HCT116 (cell line): ENCODE data around the gene RPUSD2. TPM values are rescaled to one million over a fixed set of nuclear protein-coding genes. Genes with fewer than 3 reads are reported as not detected.

Source experiments
- ATAC-seq: fragments of 200-7000 bp; cut with Tn5 transposase; 2 replicates; pipeline ENCODE4 v1.9.1; 2020; ENCODE audit warnings: mild to moderate bottlenecking, moderate library complexity
- BruUV-seq: library from RNA; stranded (reverse); fragments of 400-500 nt; replicated peaks from 2 replicates; lab custom pipeline; 2021; lab: Mats Ljungman, UMichigan
- CTCF ChIA-PET: fragments of 300-600 bp; sonication (Branson Sonifier 250); formaldehyde crosslinking; loops from one replicate; lab custom pipeline; 2021; ENCODE audit warnings: antibody characterized with exemption; lab: Charles Lee
- POLR2A ChIA-PET: fragments of 300-600, 350-600 bp; sonication (Branson Sonifier 250); formaldehyde crosslinking; loops from one replicate; lab custom pipeline; 2021; ENCODE audit warnings: antibody characterized with exemption; lab: Charles Lee
- RAD21 ChIA-PET, 2 experiments: fragments of 300-600 bp; sonication (Branson Sonifier 250); formaldehyde crosslinking; loops; one replicate each; lab custom pipeline; 2023; ENCODE audit warnings: low total read pairs in 2 of 2; ENCODE audit not compliant: uncharacterized antibody in 2 of 2, unreplicated experiment in 2 of 2, low non-redundant PET in 1 of 2; lab: Charles Lee
- DNase-seq: peaks from one replicate; pipeline ENCODE4 v3.0.0-alpha.2; 2010; ENCODE audit warnings: low read depth, low spot score
- H2AFZ ChIP-seq: fragments of 200-600 bp; shearing (Covaris generic), sonication (generic); 2 replicates; pipeline ENCODE4 v1.6.1; 2017; ENCODE audit warnings: low read depth, mixed run types, mixed read lengths, antibody characterized with exemption, low read length; ENCODE audit not compliant: poor library complexity, severe bottlenecking
- H3K27ac ChIP-seq: 2 replicates; pipeline ENCODE4 v1.5.1; 2012; ENCODE audit warnings: low read depth, low read length
- H3K27me3 ChIP-seq: fragments of 200-600 bp; sonication (generic); 2 replicates; pipeline ENCODE4 v1.6.1; 2016; ENCODE audit warnings: mixed run types, low read length, mixed read lengths; ENCODE audit not compliant: insufficient read depth
- H3K36me3 ChIP-seq, 2 experiments: fragments of 200-500 bp in 1 of 2; fragments of 200-600 bp in 1 of 2; sonication (Bioruptor generic) in 1 of 2; sonication (generic) in 1 of 2; 2 replicates each; pipeline versions ENCODE4 v1.5.1 to v1.6.1; 2014 to 2016; ENCODE audit warnings: low read length in 2 of 2, inconsistent platforms in 1 of 2, mixed read lengths in 1 of 2, mixed run types in 1 of 2; ENCODE audit not compliant: insufficient read depth in 2 of 2, control insufficient read depth in 1 of 2
- H3K4me1 ChIP-seq, 2 experiments: fragments of 200-600 bp in 1 of 2; sonication (generic) in 1 of 2; 2 replicates each; pipeline versions ENCODE4 v1.5.1 to v1.6.1; 2012 to 2017; ENCODE audit warnings: low read length in 2 of 2, inconsistent platforms in 1 of 2, mild to moderate bottlenecking in 1 of 2, mixed read lengths in 1 of 2, mixed run types in 1 of 2, moderate library complexity in 1 of 2; ENCODE audit not compliant: insufficient read depth in 2 of 2, control insufficient read depth in 1 of 2
- H3K4me2 ChIP-seq: fragments of 200-600 bp; sonication (generic); 2 replicates; pipeline ENCODE4 v1.6.1; 2017; ENCODE audit warnings: mixed run types, low read length, mixed read lengths
- H3K4me3 ChIP-seq, 2 experiments: fragments of 200-600 bp in 1 of 2; sonication (generic) in 1 of 2; replicated peaks in 1 of 2; 2 replicates each; pipeline ENCODE4 v1.5.1; 2011 to 2016; ENCODE audit warnings: low read length in 2 of 2, control low read depth in 1 of 2, low read depth in 1 of 2, mild to moderate bottlenecking in 1 of 2, mixed read lengths in 1 of 2, mixed run types in 1 of 2
- H3K79me2 ChIP-seq: fragments of 200-600 bp; sonication (generic); 2 replicates; pipeline ENCODE4 v1.6.1; 2017; ENCODE audit warnings: mild to moderate bottlenecking, mixed run types, low read length, moderate library complexity, mixed read lengths; ENCODE audit not compliant: insufficient read depth
- H3K9ac ChIP-seq: fragments of 200-600 bp; sonication (generic); 2 replicates; pipeline ENCODE4 v1.6.1; 2016; ENCODE audit warnings: low read length, mixed read lengths
- H3K9me2 ChIP-seq: fragments of 200-600 bp; sonication (generic), shearing (Covaris generic); 2 replicates; pipeline ENCODE4 v1.6.1; 2017; ENCODE audit warnings: mixed run types, mild to moderate bottlenecking, moderate library complexity; ENCODE audit not compliant: insufficient read depth
- H3K9me3 ChIP-seq, 2 experiments: fragments of 200-500 bp in 1 of 2; fragments of 200-600 bp in 1 of 2; sonication (Bioruptor generic) in 1 of 2; sonication (generic) in 1 of 2; 2 replicates each; pipeline ENCODE4 v1.6.1; 2014 to 2017; ENCODE audit warnings: low read length in 2 of 2, mixed read lengths in 2 of 2, inconsistent platforms in 1 of 2, low read depth in 1 of 2, mild to moderate bottlenecking in 1 of 2, mixed run types in 1 of 2, moderate library complexity in 1 of 2; ENCODE audit not compliant: control insufficient read depth in 1 of 2, insufficient read depth in 1 of 2
- H4K20me1 ChIP-seq: fragments of 200-600 bp; sonication (generic), shearing (Covaris generic); 2 replicates; pipeline ENCODE4 v1.6.1; 2017; ENCODE audit warnings: mixed run types, mild to moderate bottlenecking, moderate library complexity; ENCODE audit not compliant: insufficient read depth
- ATF3 ChIP-seq: IDR thresholded peaks from 2 replicates; pipeline ENCODE4 v1.6.1; 2012
- POLR2A ChIP-seq: IDR thresholded peaks from 2 replicates; pipeline ENCODE4 v1.7.0; 2011; ENCODE audit warnings: borderline replicate concordance; ENCODE audit not compliant: insufficient read depth, insufficient read length; ENCODE audit errors: extremely low read depth
- SIN3A ChIP-seq: IDR thresholded peaks from 2 replicates; pipeline ENCODE4 v1.6.1; 2012; ENCODE audit warnings: low read depth
- ZBTB33 ChIP-seq: IDR thresholded peaks from 2 replicates; pipeline ENCODE4 v1.6.1; 2011; ENCODE audit warnings: mild to moderate bottlenecking, low read length, moderate library complexity; ENCODE audit not compliant: insufficient replicate concordance; ENCODE audit errors: extremely low read depth
- ZFX ChIP-seq: fragments of 450-650 bp; IDR thresholded peaks from 2 replicates; pipeline ENCODE4 v1.6.1; 2017
- ZNF274 ChIP-seq: fragments of 200-500 bp; sonication (Bioruptor generic); IDR thresholded peaks from 2 replicates; pipeline ENCODE4 v1.6.1; 2014; ENCODE audit warnings: mild to moderate bottlenecking, low read depth, low read length, inconsistent platforms
- intact Hi-C: fragments of 100-400 bp; cut with micrococcal nuclease; formaldehyde crosslinking; loops from 2 replicates; pipeline ENCODE4 v1.10.0; 2022
- total RNA-seq: library from RNA; stranded (reverse); gene quantifications from one replicate; pipeline ENCODE4 v1.2.1, GENCODE V29; 2021; ENCODE audit not compliant: unreplicated experiment

RPUSD2 gene
- total RNA-seq, 1 experiment from 2014 or later: 22.5 TPM

GRCh38 chr15:40549894-40550293, 19.2 kb upstream of the RPUSD2 start (continued):
- TF ChIP-seq ZFX (no peak), ATF3 (no peak), SIN3A (no peak), POLR2A (no peak)
- TF ChIP-seq, all 23 proteins: peak for 0

- Histone ChIP-seq H3K9ac (no peak overlapping the region), H3K79me2 (no peaks in the 10 kb centered on the region), H3K36me3 (peaks cover 0 to 3% of the 10 kb centered on the region in 2 experiments; a peak in 1 of 4 replicates), H3K27me3 (no peaks in the 10 kb centered on the region), H3K4me1 (no peaks in the 10 kb centered on the region), H4K20me1 (no peaks in the 10 kb centered on the region), H3K4me3 (no peak overlapping the region), H3K9me2 (no peaks in the 10 kb centered on the region)
- BruUV-seq: no TSS peak
- intact Hi-C loops: no loop called here
- POLR2A ChIA-PET: no interaction called here
- no peak for DNase-seq
- no peak for ATAC-seq
- no peak for TF ChIP-seq ZBTB33
- no peak for TF ChIP-seq ZNF274
- TF ChIP-seq, all 23 proteins: peak for 0
- Histone ChIP-seq H3K27ac (no peak overlapping the region), H3K9me3 (no peaks in the 10 kb centered on the region), H3K4me2 (no peak overlapping the region), H2AFZ (no peak overlapping the region)
- ChIA-PET CTCF (no interaction called here), RAD21 (no interaction called here)
These were observed 18.6 kb upstream of the RPUSD2 start for GRCh38 chr15:40550341-40551037.
